ENCODE results near the gene SNAP25. TPM values are rescaled to one million over a fixed set of nuclear protein-coding genes. Genes with fewer than 3 reads are reported as not detected.

SNAP25 gene
- total RNA-seq, 2 experiments from 2014 or later = not detected

DNA sequence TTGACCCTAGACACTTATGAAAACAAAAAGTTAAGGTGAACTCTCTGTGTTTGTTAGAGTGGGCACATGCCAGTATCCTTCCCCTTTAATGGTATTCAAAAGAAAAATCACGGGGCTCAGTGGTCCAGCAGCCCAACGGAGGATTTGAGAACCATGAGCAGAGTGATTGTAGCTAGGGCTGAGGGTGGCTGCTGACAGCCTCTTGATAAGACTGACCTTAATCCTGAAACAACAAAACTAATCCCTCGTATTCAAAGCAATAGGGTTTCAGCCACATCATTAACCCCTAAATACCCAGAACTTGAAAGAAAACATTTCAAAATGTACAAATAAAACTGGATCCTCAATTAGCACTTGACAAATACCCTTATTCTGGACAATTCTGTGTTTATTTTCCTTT is 95.1 kb downstream of the SNAP25 start:
- ChIA-PET CTCF (no interaction called here), POLR2A (no interaction called here)
- H3K27ac Mint-ChIP-seq = no peak overlapping the region
- DNase-seq (no peak), ATAC-seq (no peak)
- no peaks in the 10 kb centered on the region for H3K36me3 Mint-ChIP-seq (ENCODE audit: low read depth)
- peaks cover 17% of the 10 kb centered on the region for H3K27me3 Mint-ChIP-seq
- peaks cover 3% of the 10 kb centered on the region for H3K9me3 Mint-ChIP-seq
- TF ChIP-seq CTCF (IDR thresholded peaks at IDR 0.05) = no peak
- H3K4me1 Mint-ChIP-seq (ENCODE audit: low read depth) = no peaks in the 10 kb centered on the region
- H3K4me3 Mint-ChIP-seq = no peak overlapping the region
- intact Hi-C loops (cut with micrococcal nuclease) = no loop called here

GRCh38 chr20:10314198-10314597 is 95.6 kb downstream of the SNAP25 start:
- H3K27ac Mint-ChIP-seq = no peak overlapping the region
- TF ChIP-seq CTCF (IDR thresholded peaks at IDR 0.05) = no peak
- no peak for DNase-seq
- intact Hi-C loops (cut with micrococcal nuclease) = no loop called here
- no peaks in the 10 kb centered on the region for H3K36me3 Mint-ChIP-seq (ENCODE audit: low read depth)
- ChIA-PET POLR2A (no interaction called here), CTCF (no interaction called here)
- H3K4me1 Mint-ChIP-seq (ENCODE audit: low read depth) = no peaks in the 10 kb centered on the region
- ATAC-seq = no peak
- no peak overlapping the region for H3K4me3 Mint-ChIP-seq
- peaks cover 16% of the 10 kb centered on the region for H3K27me3 Mint-ChIP-seq
- H3K9me3 Mint-ChIP-seq = peaks cover 3% of the 10 kb centered on the region

- no peak for TF ChIP-seq CTCF (IDR thresholded peaks at IDR 0.05)
- ChIA-PET POLR2A (no interaction called here), CTCF (no interaction called here)
- no peak overlapping the region for H3K4me3 Mint-ChIP-seq
- H3K36me3 Mint-ChIP-seq (ENCODE audit: low read depth) = no peaks in the 10 kb centered on the region
- DNase-seq (no peak), ATAC-seq (no peak)
- H3K27ac Mint-ChIP-seq = no peak overlapping the region
- no peaks in the 10 kb centered on the region for H3K4me1 Mint-ChIP-seq (ENCODE audit: low read depth)
- peaks cover 13% of the 10 kb centered on the region for H3K27me3 Mint-ChIP-seq
- intact Hi-C loops (cut with micrococcal nuclease) = no loop called here
- H3K9me3 Mint-ChIP-seq = peaks cover 3% of the 10 kb centered on the region
These were observed 96.5 kb downstream of the SNAP25 start for GRCh38 chr20:10315138-10315537.

GRCh38 chr20:10316582-10316981 is 98.0 kb downstream of the SNAP25 start:
- no peaks in the 10 kb centered on the region for H3K36me3 Mint-ChIP-seq (ENCODE audit: low read depth)
- intact Hi-C loops (cut with micrococcal nuclease) = no loop called here
- no peaks in the 10 kb centered on the region for H3K4me1 Mint-ChIP-seq (ENCODE audit: low read depth)
- peaks cover 3% of the 10 kb centered on the region for H3K9me3 Mint-ChIP-seq
- peak; percentile 26 for TF ChIP-seq CTCF (IDR thresholded peaks at IDR 0.05)
- no peak for ATAC-seq
- H3K27me3 Mint-ChIP-seq = peaks cover 13% of the 10 kb centered on the region
- no peak overlapping the region for H3K27ac Mint-ChIP-seq
- DNase-seq = peak; percentile 32
- H3K4me3 Mint-ChIP-seq = no peak overlapping the region
- CTCF ChIA-PET = interaction anchor here (0.7 to 1.8 kb wide), 9 partner anchors 11 to 368 kb away, joined by 3 to 11 read pairs (median 5); no protein-coding TSS in a partner anchor
- POLR2A ChIA-PET = interaction anchor here (0.6 to 1.0 kb wide), 2 partner anchors 22 to 116 kb away, joined by 3 read pairs; no protein-coding TSS in a partner anchor

- Mint-ChIP-seq H3K27me3 (peaks cover 9% of the 10 kb centered on the region), H3K9me3 (peaks cover 3% of the 10 kb centered on the region), H3K4me3 (no peak overlapping the region), H3K4me1 (ENCODE audit: low read depth) (no peaks in the 10 kb centered on the region), H3K36me3 (ENCODE audit: low read depth) (no peaks in the 10 kb centered on the region), H3K27ac (no peak overlapping the region)
- ChIA-PET CTCF (interaction anchor here (1.7 kb wide), 1 partner anchor 108 kb away, joined by 6 read pairs; no protein-coding TSS in a partner anchor), POLR2A (no interaction called here)
- DNase-seq (no peak), ATAC-seq (no peak)
- TF ChIP-seq CTCF (IDR thresholded peaks at IDR 0.05) = no peak
- intact Hi-C loops (cut with micrococcal nuclease) = no loop called here
These were observed 99.8 kb downstream of the SNAP25 start for GRCh38 chr20:10318291-10319024.
